Measurements from ENCODE around the gene ATXN1.

- no peak for TF ChIP-seq CTCF (conservative IDR thresholded peaks at IDR 0.05; ENCODE audit: low read depth, low read length)
- TF ChIP-seq EZH2 (IDR thresholded peaks at IDR 0.05; ENCODE audit: borderline replicate concordance, low read depth, low read length, poor library complexity, severe bottlenecking) = no peak
Measured at GRCh38 chr6:16545382-16545781, 215.9 kb downstream of the ATXN1 start.
